G401 (cell line): ENCODE measurements around the gene PPP1R7. TPM values are rescaled to one million over a fixed set of nuclear protein-coding genes. Genes with fewer than 3 reads are reported as not detected.

Source experiments
- DNase-seq: peaks from one replicate; pipeline ENCODE4 v3.0.0-alpha.2; 2015; ENCODE audit warnings: low spot score
- in situ Hi-C: cut with HindIII; loops from 2 replicates; pipeline ENCODE4 v1.10.0; 2016; ENCODE audit warnings: low sequenced_read_pairs, mixed read lengths
- total RNA-seq: library from RNA; depleted of rRNA; stranded (reverse); fragments of >200 nt; shearing (Covaris generic); gene quantifications from 2 replicates; pipeline ENCODE4 v1.2.3, GENCODE V29; 2014

PPP1R7 gene
- total RNA-seq, 1 experiment from 2014 or later = 91.9 TPM

DNA sequence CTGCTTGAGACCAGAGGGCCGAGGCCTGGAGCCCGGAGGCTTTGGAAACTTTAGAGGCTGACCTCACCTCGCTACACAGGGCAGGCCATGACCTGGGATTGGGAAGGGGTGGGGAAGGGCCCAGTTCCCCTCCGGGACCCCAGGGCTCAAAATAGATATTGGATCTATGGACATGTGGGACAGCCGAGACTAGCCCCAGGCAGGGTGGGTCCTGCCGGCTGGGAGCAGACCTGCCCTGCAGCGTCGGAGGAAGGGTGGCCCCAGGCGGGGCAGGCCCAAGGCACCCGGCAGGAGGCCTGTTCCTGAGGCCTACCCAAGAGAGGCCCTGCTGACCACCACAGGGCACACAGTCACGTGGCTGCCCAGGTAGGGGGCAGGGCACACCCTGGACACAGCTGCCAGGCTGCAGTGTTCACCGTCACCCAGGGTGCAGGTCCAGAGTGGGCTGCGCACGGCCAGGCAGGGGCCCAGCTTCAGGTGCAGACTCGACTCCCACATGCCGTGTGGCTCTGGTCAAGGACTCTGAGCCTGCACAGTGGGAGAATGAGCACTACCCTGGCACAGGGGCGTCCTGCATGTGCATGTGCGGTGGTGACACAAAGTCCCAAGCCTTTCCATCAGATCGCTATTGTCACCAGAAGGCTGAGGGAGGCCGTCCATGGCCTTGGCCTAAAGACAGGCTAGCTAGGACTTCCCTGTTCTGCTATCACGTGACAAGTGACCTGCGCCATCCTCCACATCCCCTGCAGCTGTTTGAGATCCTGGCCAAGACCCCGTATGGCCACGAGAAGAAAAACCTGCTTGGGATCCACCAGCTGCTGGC is 51.4 kb downstream of the PPP1R7 start:
- in situ Hi-C loops = no loop called here
- DNase-seq = no peak

DNA sequence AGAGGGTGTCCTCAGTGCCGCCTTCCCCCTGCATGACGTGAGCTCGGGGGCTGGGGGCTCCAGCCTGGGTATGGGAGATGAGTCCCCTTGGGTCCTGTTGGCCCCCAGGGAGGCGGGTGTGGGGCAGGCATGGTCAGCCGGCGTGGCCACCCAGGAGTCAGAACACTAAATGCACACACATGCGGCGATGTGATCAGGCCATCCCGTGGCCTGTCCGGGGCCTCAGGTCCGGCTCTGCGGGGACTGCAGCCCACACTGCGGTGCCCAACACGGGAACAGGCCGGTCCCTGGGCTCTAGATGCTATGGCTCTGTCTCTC is 52.0 kb downstream of the PPP1R7 start:
- no peak for DNase-seq
- in situ Hi-C loops = no loop called here

DNA sequence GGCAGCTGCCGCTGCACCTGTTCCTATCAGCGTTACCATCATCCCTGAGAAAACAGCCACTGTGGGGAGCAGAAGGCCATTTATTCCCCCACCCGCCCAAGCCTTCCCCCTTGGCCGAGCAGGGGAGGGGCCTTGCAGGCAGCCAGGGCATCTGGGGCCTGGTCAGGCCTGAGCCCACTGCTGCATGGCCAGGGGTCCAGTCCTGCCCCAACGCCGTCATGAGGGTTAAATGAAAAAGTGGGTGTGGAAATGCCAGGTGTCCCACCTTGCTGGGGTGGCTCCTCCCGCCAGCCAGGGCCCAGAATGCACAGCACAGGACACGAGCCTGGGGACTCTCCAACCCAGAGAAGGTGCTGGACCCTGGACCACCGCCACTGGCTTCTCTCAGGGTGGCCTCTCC is 52.4 kb downstream of the PPP1R7 start:
- DNase-seq = no peak
- in situ Hi-C loops = no loop called here

DNA sequence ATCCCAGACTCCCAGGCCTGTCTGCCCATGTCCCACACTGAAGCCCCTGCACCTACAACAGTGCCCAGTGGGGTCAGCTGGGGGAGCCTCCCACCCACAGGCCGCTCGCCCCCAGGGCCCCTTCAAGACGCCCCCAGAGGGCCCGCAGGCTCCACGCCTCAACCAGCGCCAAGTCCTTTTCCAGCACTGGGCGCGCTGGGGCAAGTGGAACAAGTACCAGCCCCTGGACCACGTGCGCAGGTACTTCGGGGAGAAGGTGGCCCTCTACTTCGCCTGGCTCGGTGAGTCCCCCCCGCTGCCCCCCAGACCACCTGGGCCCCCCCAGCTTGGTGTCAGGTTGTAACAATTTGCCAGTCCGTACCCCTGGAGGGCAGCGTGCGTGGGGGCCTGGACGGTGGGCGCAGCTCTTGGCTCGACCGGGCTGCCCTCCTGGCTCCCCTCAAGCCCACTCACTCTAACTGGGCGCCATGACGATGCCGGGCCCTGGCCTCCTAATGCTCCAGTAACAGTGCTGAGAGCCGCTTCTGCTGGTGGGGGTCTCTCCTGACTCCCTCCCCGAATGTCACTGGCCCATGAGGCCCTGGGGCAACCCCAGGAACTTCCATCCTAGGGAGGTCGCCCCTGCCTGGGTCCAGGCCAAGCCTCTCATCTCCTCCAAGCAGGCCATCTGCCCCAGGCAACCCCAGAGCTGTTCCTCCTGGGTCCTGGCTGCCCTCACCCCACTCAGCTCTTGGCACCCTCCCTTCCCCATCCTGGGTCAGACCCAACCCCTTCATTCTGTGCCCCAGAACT is 53.1 kb downstream of the PPP1R7 start:
- DNase-seq = no peak
- in situ Hi-C loops = no loop called here

DNA sequence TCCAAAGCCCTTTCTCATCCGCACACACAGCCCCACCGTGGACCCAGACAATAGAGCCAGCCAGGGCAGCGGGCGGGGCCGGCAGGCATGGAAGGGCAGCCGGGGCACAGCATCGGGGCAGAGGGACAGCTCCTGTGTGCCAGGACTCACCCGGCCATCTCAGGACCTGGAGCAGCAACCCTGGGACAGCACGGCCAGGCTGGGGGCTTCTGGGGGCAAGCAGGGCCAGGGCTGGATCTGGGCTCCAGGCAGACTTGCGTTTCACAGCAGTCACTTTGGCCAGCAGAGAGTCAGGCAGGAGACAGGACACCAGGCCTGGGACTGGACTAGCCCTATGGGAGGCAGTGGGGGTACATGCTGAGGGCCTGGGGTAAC is 53.7 kb downstream of the PPP1R7 start:
- in situ Hi-C loops = no loop called here
- DNase-seq = no peak

DNA sequence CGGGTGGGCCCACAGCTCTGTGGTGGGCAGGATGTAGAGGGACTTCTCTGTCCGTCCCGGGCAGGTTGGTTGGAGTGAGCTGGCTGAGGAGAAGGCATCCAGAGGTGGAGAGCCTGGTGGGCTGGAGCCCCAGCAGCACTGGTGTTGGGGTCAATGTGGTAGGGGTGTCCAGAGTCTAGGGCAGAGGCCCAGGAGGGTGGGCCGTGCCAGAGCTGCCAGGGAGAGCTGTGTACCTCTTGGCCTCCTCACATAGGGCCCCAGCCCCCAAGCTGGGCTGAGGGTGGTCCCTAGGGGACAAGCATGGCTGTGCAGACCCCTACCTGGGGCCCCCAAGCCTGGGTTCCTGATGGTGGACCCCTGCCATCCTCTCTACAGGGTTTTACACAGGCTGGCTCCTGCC is 54.2 kb downstream of the PPP1R7 start:
- in situ Hi-C loops = no loop called here

DNA sequence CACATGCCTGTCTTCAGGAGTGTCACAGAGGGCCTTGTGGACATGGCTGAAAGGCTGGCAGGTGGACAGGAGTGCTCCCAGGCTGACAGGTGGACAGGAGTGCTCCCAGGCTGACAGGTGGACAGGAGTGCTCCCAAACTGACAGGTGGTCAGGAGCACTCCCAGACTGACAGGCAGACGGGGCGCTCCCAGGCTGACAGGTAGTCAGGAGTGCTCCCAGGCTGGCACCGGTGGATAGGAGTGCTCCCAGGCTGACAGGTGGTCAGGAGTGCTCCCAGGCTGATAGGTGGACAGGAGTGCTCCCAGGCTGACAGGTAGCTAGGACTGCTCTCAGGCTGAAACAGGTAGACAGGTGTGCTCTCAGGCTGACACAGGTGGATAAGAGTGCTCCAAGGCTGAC is 54.8 kb downstream of the PPP1R7 start:
- in situ Hi-C loops = loop anchor here (5.0 kb wide), 1 partner anchor 123 kb away; no protein-coding TSS in a partner anchor
- DNase-seq = no peak

More for the DNA sequence above, 54.2 kb downstream of the PPP1R7 start:
- DNase-seq = no peak

DNA sequence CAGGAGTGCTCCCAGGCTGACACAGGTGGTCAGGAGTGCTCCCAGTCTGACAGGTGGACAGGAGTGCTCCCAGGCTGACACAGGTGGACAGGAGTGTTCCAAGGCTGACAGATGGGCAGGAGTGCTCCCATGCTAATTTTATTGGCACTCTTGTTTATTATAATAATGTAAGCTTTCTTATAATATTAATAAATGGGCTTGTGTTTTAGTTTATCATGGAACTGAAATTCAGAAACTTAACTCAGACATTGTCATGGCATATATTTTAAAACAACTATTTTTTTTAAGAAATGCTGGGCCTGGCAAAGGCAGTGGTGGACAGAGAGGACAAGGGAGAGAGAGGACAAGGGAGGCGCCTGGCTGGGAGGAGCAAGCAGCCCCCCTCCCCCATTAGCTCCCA is 56.9 kb downstream of the PPP1R7 start:
- no peak for DNase-seq
- in situ Hi-C loops = loop anchor here (5.0 kb wide), 1 partner anchor 125 kb away; no protein-coding TSS in a partner anchor

DNA sequence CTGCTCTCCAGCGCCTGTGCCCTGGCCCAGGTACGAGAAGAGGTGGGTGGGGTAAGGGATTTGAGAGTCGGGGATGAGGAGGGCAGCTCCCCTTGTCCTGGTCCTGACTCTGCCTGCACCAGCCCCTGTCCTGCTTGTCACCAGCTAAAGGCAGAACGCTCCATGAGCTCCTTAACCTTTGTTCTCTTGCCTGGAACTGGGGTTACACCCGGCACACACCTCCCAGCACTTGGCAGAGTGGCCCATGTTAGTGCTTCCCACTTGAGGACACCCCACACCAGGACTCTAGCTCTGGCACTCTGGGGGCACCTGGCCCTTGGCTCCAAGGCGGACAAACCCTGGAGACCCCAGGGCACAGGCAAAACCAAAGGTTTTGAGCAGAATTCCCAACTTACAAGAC is 57.4 kb downstream of the PPP1R7 start:
- DNase-seq = no peak
- in situ Hi-C loops = loop anchor here (5.0 kb wide), 1 partner anchor 125 kb away; no protein-coding TSS in a partner anchor

DNA sequence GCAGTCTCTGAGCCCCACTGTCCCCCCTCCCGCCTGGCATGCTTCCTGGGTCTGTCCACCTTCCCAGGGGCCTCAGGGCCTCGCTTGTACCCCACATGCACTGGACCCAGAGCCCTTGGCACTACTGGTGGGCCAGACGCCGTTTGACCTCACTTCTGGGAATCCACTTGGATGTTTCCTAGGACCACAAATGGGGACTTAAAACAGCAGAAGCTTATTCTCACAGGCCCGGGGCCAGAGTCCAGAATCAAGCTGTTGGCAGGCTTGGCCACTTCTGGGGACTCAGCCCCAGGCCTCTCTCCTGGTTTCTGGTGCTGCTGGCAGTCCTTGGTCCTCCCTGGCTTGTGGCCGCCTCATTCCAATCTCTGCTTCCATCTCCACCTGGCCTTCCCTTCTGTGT is 57.8 kb downstream of the PPP1R7 start:
- no peak for DNase-seq
- in situ Hi-C loops = loop anchor here (5.0 kb wide), 1 partner anchor 126 kb away; no protein-coding TSS in a partner anchor

DNA sequence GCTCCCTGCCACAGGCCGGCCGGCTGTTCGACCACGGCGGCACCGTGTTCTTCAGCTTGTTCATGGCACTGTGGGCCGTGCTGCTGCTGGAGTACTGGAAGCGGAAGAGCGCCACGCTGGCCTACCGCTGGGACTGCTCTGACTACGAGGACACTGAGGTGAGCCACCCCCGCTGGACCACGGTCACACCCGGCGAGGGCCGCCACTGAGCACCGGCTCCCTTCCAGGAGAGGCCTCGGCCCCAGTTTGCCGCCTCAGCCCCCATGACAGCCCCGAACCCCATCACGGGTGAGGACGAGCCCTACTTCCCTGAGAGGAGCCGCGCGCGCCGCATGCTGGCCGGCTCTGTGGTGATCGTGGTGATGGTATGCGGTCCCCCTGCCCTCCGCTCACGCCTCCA is 59.0 kb downstream of the PPP1R7 start:
- DNase-seq = no peak
- in situ Hi-C loops = loop anchor here (5.0 kb wide), 1 partner anchor 127 kb away; no protein-coding TSS in a partner anchor

DNA sequence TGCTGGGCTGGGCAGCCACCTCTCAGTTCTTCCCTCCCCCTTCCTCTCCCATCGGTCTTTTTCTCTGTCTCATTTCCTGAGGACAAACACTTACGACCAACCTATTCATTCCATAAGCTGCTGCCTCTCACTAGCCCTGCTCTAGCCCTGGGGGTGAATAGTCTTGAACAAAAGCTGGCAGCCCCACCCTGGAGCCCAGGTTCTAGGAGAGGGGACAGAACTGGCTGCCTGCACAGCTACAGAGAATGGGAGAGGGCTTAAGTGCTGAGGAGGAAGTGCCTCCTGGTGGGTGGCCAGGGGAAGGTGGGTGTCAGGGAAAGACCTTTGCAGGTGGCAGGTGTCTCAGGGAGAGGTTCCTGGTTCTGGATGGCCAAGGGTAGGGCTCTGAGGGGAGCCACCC is 61.0 kb downstream of the PPP1R7 start:
- DNase-seq = no peak
- in situ Hi-C loops = no loop called here

DNA sequence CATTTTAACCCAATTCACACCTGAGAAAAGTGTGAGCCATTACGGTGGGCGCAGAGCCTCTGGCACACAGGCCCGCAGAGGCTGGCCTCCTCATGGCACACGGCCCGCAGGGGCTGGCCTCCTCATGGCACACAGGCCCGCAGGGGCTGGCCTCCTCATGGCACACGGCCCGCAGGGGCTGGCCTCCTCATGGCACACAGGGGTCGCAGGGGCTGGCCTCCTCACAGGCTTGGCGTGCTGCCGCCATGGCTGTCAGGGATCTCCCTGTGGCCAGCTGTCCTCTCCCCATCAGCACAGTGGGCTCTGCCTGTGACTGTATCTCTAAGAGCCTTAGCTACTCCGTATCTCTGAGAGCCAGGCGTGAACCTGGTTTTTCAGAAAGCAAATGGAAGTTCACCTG is 62.8 kb downstream of the PPP1R7 start:
- no peak for DNase-seq
- in situ Hi-C loops = no loop called here

DNA sequence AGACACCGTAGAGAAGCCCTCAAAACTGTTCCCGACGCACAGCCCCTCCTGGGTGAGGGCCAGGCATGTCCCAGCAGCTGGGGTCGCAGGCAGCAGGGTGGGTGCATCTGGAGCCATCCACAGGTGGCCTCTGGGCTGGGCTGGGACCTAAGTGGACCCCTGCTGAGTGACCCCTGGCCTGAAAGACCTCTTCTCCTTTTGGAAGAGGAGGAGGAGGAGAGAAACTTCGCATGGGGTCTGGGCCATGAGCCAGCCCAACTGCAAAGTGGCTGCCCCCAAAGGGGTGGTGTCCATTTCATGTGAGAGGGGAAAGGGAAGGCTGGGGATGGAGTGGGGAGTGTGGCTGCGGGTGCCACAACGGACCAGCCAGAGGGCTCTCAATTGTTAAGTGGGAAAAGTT is 63.3 kb downstream of the PPP1R7 start:
- in situ Hi-C loops = no loop called here
- DNase-seq = no peak

DNA sequence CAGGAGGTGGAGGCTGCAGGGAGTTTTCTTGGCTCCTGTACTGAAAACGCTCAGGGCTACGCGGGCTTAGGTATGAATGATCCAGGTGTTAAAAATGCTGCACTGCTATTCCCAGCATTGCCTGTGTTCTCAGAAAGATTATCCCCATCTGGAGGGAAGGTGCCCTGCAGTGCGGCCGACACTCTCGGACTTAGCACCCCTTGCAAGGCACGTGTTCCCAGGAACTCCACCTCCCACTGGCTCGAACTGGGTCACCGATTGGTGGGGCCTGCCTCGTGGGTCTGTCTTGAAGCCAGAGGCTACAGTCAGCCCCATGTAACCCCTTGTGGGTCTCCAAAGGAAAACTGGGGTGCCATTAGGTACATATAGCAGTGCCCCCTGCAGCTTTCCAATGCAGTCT is 63.9 kb downstream of the PPP1R7 start:
- no peak for DNase-seq
- in situ Hi-C loops = no loop called here

DNA sequence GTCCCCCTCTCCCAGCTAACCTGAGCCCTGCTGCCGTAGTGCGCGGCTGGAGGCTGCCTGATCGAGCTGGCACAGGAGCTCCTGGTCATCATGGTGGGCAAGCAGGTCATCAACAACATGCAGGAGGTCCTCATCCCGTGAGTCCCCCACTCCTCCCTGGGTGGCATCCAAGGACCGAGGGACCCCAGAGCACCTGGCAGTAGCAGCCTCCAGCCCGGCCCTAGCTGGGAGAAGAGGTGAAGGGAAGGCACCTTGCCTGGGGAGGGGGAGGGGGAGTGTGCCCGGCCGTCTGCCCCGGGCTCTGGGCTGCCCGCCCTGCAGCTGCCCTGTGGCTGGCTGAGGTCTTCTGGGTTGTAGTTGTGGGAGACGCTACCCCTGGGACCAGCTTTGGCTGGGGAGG is 64.5 kb downstream of the PPP1R7 start:
- no peak for DNase-seq
- in situ Hi-C loops = no loop called here

DNA sequence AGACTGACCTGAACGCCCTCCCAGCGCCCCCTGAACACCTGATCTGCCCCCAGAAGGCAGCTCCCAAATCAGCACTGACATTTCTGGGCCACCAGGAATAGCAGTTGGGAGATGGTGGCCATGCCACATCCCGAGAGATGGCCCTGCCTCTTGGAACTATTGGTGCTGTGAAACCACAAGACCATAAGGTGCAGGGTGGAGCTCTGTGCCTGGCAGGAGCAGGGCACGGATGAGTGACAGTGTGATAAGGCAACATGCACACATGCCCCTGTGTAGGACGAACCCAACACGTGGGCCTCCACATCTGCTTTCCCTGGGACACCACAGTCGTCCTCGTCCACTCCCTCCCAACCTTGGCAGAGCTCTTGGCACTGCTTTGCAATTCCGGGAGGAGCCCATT is 65.2 kb downstream of the PPP1R7 start:
- in situ Hi-C loops = no loop called here
- no peak for DNase-seq

DNA sequence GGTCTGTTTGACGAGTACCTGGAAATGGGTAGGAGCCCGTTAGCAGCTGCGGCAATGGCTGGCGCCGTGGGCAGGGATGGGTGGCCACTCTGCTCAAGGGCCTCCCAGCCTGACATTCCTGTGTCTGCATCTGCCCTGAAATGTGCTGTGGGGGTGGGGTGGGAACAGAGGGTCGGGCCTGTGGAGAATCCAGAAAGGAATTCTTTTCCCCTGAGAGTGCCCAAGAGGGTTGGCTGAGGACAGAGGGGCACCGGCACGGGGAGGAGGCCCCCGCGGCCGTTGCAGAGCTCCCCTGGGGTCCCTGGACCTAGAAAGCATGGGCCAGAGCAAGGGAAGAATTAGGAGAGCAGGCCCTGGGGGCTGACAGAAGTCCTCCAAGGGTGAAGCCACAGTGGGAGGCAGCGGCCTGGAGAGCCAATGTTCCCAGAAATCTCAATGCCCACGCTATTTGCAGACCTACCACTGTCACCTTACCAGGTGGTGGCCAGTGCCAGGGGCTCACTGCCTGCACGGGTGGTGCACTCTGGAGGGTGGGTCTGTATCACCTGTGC is 66.0 kb downstream of the PPP1R7 start:
- in situ Hi-C loops = no loop called here

DNA sequence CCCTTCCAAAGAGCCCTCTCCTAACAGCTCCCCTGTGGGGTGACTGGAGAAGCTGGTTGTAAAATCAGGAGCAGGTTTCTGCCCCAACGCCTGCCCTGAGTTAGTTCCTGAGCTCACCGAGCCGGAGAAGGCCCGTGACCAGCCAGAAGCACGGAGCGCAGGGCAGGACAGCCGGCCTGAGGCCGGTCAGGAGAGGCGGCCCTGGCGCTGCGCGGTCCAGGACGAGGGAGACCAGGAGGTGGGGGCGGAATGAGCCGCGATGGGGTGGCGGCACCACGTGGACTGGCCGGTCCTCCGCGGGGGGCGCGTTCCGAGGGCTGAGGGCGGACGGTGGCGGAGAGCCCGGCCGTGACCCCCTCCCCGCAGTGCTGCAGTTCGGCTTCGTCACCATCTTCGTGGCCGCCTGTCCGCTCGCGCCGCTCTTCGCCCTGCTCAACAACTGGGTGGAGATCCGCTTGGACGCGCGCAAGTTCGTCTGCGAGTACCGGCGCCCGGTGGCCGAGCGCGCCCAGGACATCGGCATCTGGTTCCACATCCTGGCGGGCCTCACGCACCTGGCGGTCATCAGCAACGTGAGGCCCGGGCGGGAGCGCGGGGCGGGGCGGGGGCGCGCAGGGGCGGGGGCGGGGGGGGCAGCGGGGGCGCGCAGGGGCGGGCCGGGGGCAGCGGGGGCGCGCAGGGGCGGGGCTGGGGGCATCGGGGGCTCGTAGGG is 67.2 kb downstream of the PPP1R7 start:
- in situ Hi-C loops = no loop called here
- peak; percentile 67 for DNase-seq

More for the DNA sequence above, 66.0 kb downstream of the PPP1R7 start:
- no peak for DNase-seq
